ENCODE results near the gene EFCAB6.

Gene EFCAB6

DNA sequence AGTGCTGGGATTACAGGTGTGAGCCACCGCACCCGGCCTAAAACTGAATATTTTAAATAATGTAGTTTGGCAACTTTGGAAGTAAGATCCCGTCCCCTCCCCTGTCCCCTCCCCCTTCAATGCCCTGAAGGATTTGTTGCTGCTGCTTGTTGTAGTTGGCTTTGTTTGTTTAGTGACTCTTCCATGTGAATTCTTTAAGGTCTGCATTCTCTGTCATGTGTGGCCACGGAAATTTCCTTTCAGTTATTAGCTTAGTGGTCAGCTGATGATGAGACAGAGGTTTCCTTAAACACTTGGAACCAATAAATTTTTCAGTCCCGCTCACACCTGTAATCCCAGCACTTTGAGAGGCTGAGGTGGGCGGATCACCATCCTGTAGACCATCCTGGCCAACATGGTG is 290.4 kb downstream of the EFCAB6 start:
- TF ChIP-seq TCF4 (CRISPR knock-in tag; IDR thresholded peaks at IDR 0.05; ENCODE audit: borderline replicate concordance), result no peak
- no peak for TF ChIP-seq ZFP3 (CRISPR knock-in tag; IDR thresholded peaks at IDR 0.05)
- TF ChIP-seq, protein P1, sequence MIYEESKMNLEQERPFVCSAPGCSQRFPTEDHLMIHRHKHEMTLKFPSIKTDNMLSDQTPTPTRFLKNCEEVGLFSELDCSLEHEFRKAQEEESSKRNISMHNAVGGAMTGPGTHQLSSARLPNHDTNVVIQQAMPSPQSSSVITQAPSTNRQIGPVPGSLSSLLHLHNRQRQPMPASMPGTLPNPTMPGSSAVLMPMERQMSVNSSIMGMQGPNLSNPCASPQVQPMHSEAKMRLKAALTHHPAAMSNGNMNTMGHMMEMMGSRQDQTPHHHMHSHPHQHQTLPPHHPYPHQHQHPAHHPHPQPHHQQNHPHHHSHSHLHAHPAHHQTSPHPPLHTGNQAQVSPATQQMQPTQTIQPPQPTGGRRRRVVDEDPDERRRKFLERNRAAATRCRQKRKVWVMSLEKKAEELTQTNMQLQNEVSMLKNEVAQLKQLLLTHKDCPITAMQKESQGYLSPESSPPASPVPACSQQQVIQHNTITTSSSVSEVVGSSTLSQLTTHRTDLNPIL (CRISPR knock-in tag; IDR thresholded peaks at IDR 0.05; ENCODE audit: low read depth), result no peak
- TF ChIP-seq, protein P2, sequence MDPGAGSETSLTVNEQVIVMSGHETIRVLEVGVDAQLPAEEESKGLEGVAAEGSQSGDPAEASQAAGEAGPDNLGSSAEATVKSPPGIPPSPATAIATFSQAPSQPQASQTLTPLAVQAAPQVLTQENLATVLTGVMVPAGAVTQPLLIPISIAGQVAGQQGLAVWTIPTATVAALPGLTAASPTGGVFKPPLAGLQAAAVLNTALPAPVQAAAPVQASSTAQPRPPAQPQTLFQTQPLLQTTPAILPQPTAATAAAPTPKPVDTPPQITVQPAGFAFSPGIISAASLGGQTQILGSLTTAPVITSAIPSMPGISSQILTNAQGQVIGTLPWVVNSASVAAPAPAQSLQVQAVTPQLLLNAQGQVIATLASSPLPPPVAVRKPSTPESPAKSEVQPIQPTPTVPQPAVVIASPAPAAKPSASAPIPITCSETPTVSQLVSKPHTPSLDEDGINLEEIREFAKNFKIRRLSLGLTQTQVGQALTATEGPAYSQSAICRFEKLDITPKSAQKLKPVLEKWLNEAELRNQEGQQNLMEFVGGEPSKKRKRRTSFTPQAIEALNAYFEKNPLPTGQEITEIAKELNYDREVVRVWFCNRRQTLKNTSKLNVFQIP (CRISPR knock-in tag; IDR thresholded peaks at IDR 0.05; ENCODE audit: borderline replicate concordance, low read depth), result no peak
- TF ChIP-seq ARNTL (CRISPR knock-in tag; IDR thresholded peaks at IDR 0.05; ENCODE audit: borderline replicate concordance, low read depth), result no peak
- TF ChIP-seq, protein P3, sequence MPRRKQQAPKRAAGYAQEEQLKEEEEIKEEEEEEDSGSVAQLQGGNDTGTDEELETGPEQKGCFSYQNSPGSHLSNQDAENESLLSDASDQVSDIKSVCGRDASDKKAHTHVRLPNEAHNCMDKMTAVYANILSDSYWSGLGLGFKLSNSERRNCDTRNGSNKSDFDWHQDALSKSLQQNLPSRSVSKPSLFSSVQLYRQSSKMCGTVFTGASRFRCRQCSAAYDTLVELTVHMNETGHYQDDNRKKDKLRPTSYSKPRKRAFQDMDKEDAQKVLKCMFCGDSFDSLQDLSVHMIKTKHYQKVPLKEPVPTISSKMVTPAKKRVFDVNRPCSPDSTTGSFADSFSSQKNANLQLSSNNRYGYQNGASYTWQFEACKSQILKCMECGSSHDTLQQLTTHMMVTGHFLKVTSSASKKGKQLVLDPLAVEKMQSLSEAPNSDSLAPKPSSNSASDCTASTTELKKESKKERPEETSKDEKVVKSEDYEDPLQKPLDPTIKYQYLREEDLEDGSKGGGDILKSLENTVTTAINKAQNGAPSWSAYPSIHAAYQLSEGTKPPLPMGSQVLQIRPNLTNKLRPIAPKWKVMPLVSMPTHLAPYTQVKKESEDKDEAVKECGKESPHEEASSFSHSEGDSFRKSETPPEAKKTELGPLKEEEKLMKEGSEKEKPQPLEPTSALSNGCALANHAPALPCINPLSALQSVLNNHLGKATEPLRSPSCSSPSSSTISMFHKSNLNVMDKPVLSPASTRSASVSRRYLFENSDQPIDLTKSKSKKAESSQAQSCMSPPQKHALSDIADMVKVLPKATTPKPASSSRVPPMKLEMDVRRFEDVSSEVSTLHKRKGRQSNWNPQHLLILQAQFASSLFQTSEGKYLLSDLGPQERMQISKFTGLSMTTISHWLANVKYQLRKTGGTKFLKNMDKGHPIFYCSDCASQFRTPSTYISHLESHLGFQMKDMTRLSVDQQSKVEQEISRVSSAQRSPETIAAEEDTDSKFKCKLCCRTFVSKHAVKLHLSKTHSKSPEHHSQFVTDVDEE (CRISPR knock-in tag; IDR thresholded peaks at IDR 0.05), result no peak
- no peak for TF ChIP-seq TOX (CRISPR knock-in tag; IDR thresholded peaks at IDR 0.05; ENCODE audit: borderline replicate concordance)
- TF ChIP-seq ZFP30 (CRISPR knock-in tag; IDR thresholded peaks at IDR 0.05), result no peak
- TF ChIP-seq ZC3H10 (CRISPR knock-in tag; IDR thresholded peaks at IDR 0.05), result no peak
- no peak for TF ChIP-seq OSR1 (CRISPR knock-in tag; IDR thresholded peaks at IDR 0.05)
- TF ChIP-seq ISL1 (CRISPR knock-in tag; IDR thresholded peaks at IDR 0.05), result no peak
- TF ChIP-seq PPARA (CRISPR knock-in tag; IDR thresholded peaks at IDR 0.05; ENCODE audit: borderline replicate concordance), result no peak
- no peak for TF ChIP-seq GLIS3 (CRISPR knock-in tag; IDR thresholded peaks at IDR 0.05)
- TF ChIP-seq BACH2 (CRISPR knock-in tag; IDR thresholded peaks at IDR 0.05; ENCODE audit: borderline replicate concordance), result no peak
- TF ChIP-seq ESRRG (CRISPR knock-in tag; IDR thresholded peaks at IDR 0.05), result no peak
- TF ChIP-seq ZNF70 (CRISPR knock-in tag; IDR thresholded peaks at IDR 0.05), result no peak
- TF ChIP-seq, protein P4, sequence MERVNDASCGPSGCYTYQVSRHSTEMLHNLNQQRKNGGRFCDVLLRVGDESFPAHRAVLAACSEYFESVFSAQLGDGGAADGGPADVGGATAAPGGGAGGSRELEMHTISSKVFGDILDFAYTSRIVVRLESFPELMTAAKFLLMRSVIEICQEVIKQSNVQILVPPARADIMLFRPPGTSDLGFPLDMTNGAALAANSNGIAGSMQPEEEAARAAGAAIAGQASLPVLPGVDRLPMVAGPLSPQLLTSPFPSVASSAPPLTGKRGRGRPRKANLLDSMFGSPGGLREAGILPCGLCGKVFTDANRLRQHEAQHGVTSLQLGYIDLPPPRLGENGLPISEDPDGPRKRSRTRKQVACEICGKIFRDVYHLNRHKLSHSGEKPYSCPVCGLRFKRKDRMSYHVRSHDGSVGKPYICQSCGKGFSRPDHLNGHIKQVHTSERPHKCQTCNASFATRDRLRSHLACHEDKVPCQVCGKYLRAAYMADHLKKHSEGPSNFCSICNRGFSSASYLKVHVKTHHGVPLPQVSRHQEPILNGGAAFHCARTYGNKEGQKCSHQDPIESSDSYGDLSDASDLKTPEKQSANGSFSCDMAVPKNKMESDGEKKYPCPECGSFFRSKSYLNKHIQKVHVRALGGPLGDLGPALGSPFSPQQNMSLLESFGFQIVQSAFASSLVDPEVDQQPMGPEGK (CRISPR knock-in tag; IDR thresholded peaks at IDR 0.05; ENCODE audit: borderline replicate concordance), result no peak
- no peak for TF ChIP-seq SNAI2 (CRISPR knock-in tag; IDR thresholded peaks at IDR 0.05)
- TF ChIP-seq ZNF8 (CRISPR knock-in tag; IDR thresholded peaks at IDR 0.05), result no peak
- no peak for TF ChIP-seq CSDC2 (CRISPR knock-in tag; IDR thresholded peaks at IDR 0.05)
- ATAC-seq, result no peak

DNA sequence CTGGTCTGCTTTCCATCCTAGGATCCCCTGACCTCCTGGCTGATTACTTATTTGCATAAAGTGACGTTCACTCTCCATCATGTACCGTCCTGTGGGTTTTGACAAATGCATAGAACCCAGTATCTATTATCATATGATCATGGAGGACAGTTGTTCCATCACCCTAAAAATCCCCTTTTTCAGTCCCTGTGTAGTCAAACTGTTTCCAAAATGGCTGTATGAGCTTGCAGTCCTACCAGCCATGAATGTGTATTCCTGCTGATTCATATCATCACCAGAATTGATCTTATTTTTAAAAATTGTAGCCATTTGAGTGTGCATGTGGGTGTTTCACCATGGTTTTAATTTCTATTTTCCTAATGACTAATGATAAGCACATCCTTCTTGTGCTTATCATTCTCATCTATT is 291.5 kb downstream of the EFCAB6 start:
- no peak for ATAC-seq
- TF ChIP-seq ZNF70 (CRISPR knock-in tag; IDR thresholded peaks at IDR 0.05), result no peak
- TF ChIP-seq ISL1 (CRISPR knock-in tag; IDR thresholded peaks at IDR 0.05), result no peak
- TF ChIP-seq ZNF565 (CRISPR knock-in tag; conservative IDR thresholded peaks at IDR 0.05; ENCODE audit: low read depth), result no peak
- no peak for TF ChIP-seq ZFP3 (CRISPR knock-in tag; IDR thresholded peaks at IDR 0.05)
- no peak for TF ChIP-seq CSDC2 (CRISPR knock-in tag; IDR thresholded peaks at IDR 0.05)
- TF ChIP-seq OSR1 (CRISPR knock-in tag; IDR thresholded peaks at IDR 0.05), result no peak
- no peak for TF ChIP-seq ARNTL (CRISPR knock-in tag; IDR thresholded peaks at IDR 0.05; ENCODE audit: borderline replicate concordance, low read depth)
- TF ChIP-seq, protein P3 (CRISPR knock-in tag; IDR thresholded peaks at IDR 0.05), result no peak
- TF ChIP-seq TCF4 (CRISPR knock-in tag; IDR thresholded peaks at IDR 0.05; ENCODE audit: borderline replicate concordance), result no peak
- TF ChIP-seq, protein P2 (CRISPR knock-in tag; IDR thresholded peaks at IDR 0.05; ENCODE audit: borderline replicate concordance, low read depth), result no peak
- TF ChIP-seq ESRRG (CRISPR knock-in tag; IDR thresholded peaks at IDR 0.05), result no peak
- no peak for TF ChIP-seq TOX (CRISPR knock-in tag; IDR thresholded peaks at IDR 0.05; ENCODE audit: borderline replicate concordance)
- TF ChIP-seq GLIS3 (CRISPR knock-in tag; IDR thresholded peaks at IDR 0.05), result no peak
- TF ChIP-seq BACH2 (CRISPR knock-in tag; IDR thresholded peaks at IDR 0.05; ENCODE audit: borderline replicate concordance), result no peak
- TF ChIP-seq, protein P5, sequence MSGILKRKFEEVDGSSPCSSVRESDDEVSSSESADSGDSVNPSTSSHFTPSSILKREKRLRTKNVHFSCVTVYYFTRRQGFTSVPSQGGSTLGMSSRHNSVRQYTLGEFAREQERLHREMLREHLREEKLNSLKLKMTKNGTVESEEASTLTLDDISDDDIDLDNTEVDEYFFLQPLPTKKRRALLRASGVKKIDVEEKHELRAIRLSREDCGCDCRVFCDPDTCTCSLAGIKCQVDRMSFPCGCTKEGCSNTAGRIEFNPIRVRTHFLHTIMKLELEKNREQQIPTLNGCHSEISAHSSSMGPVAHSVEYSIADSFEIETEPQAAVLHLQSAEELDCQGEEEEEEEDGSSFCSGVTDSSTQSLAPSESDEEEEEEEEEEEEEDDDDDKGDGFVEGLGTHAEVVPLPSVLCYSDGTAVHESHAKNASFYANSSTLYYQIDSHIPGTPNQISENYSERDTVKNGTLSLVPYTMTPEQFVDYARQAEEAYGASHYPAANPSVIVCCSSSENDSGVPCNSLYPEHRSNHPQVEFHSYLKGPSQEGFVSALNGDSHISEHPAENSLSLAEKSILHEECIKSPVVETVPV (CRISPR knock-in tag; IDR thresholded peaks at IDR 0.05), result no peak
- TF ChIP-seq, protein P1 (CRISPR knock-in tag; IDR thresholded peaks at IDR 0.05; ENCODE audit: low read depth), result no peak
- TF ChIP-seq RARB (CRISPR knock-in tag; IDR thresholded peaks at IDR 0.05), result no peak

Measured in SK-N-SH treated with all-trans-retinoic acid at 6 μM for 48 hours (cell line).